GM18498 (cell line): ENCODE results near the gene GRAMD1B.

Source experiments
- ATAC-seq: cut with Tn5 transposase; IDR thresholded peaks from one replicate; pipeline ENCODE4 v1.9.1; 2021; ENCODE audit warnings: mild to moderate bottlenecking, moderate library complexity; ENCODE audit not compliant: unreplicated experiment

Gene GRAMD1B

GRCh38 chr11:123584737-123585136 lies 154.7 kb downstream of the GRAMD1B start:
- no peak for ATAC-seq

- no peak for ATAC-seq
Observed at GRCh38 chr11:123585206-123585605, 155.1 kb downstream of the GRAMD1B start.

- ATAC-seq: no peak
Observed at GRCh38 chr11:123585706-123586105, 155.6 kb downstream of the GRAMD1B start.

- ATAC-seq: no peak
Observed at GRCh38 chr11:123586568-123586967, 156.5 kb downstream of the GRAMD1B start.

GRCh38 chr11:123587044-123587443 lies 157.0 kb downstream of the GRAMD1B start:
- ATAC-seq: no peak

GRCh38 chr11:123587559-123587958 lies 157.5 kb downstream of the GRAMD1B start:
- no peak for ATAC-seq

GRCh38 chr11:123588117-123588863 lies 158.2 kb downstream of the GRAMD1B start:
- no peak for ATAC-seq

GRCh38 chr11:123588864-123589262 lies 158.8 kb downstream of the GRAMD1B start:
- no peak for ATAC-seq

- ATAC-seq: no peak
Observed at GRCh38 chr11:123590296-123590912, 160.3 kb downstream of the GRAMD1B start.

- no peak for ATAC-seq
Observed at GRCh38 chr11:123593570-123593969, 163.5 kb downstream of the GRAMD1B start.

- ATAC-seq: no peak
Observed at GRCh38 chr11:123594188-123594901, 164.3 kb downstream of the GRAMD1B start.

GRCh38 chr11:123594921-123595320 lies 164.9 kb downstream of the GRAMD1B start:
- ATAC-seq: no peak

- ATAC-seq: no peak
Observed at GRCh38 chr11:123597859-123598258, 167.8 kb downstream of the GRAMD1B start.

- no peak for ATAC-seq
Observed at GRCh38 chr11:123601136-123601535, 171.1 kb downstream of the GRAMD1B start.

- no peak for ATAC-seq
Observed at GRCh38 chr11:123601743-123602142, 171.7 kb downstream of the GRAMD1B start.

- no peak for ATAC-seq
Observed at GRCh38 chr11:123603666-123604065, 173.6 kb downstream of the GRAMD1B start.

- no peak for ATAC-seq
Observed at GRCh38 chr11:123607781-123608180, 177.7 kb downstream of the GRAMD1B start.

GRCh38 chr11:123608371-123608770 lies 178.3 kb downstream of the GRAMD1B start:
- ATAC-seq: no peak

GRCh38 chr11:123608945-123609344 lies 178.9 kb downstream of the GRAMD1B start:
- no peak for ATAC-seq

GRCh38 chr11:123611698-123612097 lies 181.6 kb downstream of the GRAMD1B start:
- no peak for ATAC-seq

- ATAC-seq: no peak
Observed at GRCh38 chr11:123616505-123617198, 186.6 kb downstream of the GRAMD1B start.
